ENCODE results near the gene KNDC1. TPM values are rescaled to one million over a fixed set of nuclear protein-coding genes. Genes with fewer than 3 reads are reported as not detected.

The KNDC1 gene
- polyA plus RNA-seq, 4 donors = 0.37 to 18.6 TPM; not detected in 2

- Histone ChIP-seq H3K36me3 (ENCODE audit: control insufficient read depth in 3 of 3, insufficient read depth in 2 of 3, low read depth in 1 of 3, low read length in 3 of 3) (peaks cover 0 to 27% (median 0%) of the 10 kb centered on the region in 3 donors), H3K27me3 (ENCODE audit: control insufficient read depth in 3 of 3, insufficient read depth in 3 of 3, low read length in 3 of 3) (no peaks in the 10 kb centered on the region), H3K27ac (ENCODE audit: low read depth in 1 of 3, low read length in 2 of 3) (no peak overlapping the region), H3K4me3 (ENCODE audit: low read depth in 1 of 3, low read length in 3 of 3) (no peak overlapping the region), H3K4me1 (ENCODE audit: control insufficient read depth in 3 of 3, insufficient read depth in 2 of 3, low read depth in 1 of 3, low read length in 2 of 3) (peaks cover 0 to 3% (median 3%) of the 10 kb centered on the region in 3 donors), H3K9me3 (ENCODE audit: control insufficient read depth in 2 of 2, insufficient read depth in 1 of 2, low read depth in 1 of 2, low read length in 1 of 2) (no peaks in the 10 kb centered on the region)
- DNase-seq (no peak), FAIRE-seq (no peak)
- WGBS, 3 donors = 93 to 94% (median 93%) methylated on average over 22 of the region's 22 CpGs
Observed at GRCh38 chr10:133268532-133268931, 108.5 kb downstream of the KNDC1 start.

GRCh38 chr10:133269367-133269766, 109.3 kb downstream of the KNDC1 start:
- Histone ChIP-seq H3K9me3 (ENCODE audit: control insufficient read depth in 2 of 2, insufficient read depth in 1 of 2, low read depth in 1 of 2, low read length in 1 of 2) (no peaks in the 10 kb centered on the region), H3K4me1 (ENCODE audit: control insufficient read depth in 3 of 3, insufficient read depth in 2 of 3, low read depth in 1 of 3, low read length in 2 of 3) (peaks cover 0 to under 1% (median 0%) of the 10 kb centered on the region in 3 donors), H3K36me3 (ENCODE audit: control insufficient read depth in 3 of 3, insufficient read depth in 2 of 3, low read depth in 1 of 3, low read length in 3 of 3) (peaks cover 0 to 27% (median 0%) of the 10 kb centered on the region in 3 donors), H3K27me3 (ENCODE audit: control insufficient read depth in 3 of 3, insufficient read depth in 3 of 3, low read length in 3 of 3) (no peaks in the 10 kb centered on the region), H3K27ac (ENCODE audit: low read depth in 1 of 3, low read length in 2 of 3) (no peak overlapping the region), H3K4me3 (ENCODE audit: low read depth in 1 of 3, low read length in 3 of 3) (no peak overlapping the region)
- no peak for DNase-seq
- 68 to 88% (median 86%) methylated on average over 20 to 26 of the region's 26 CpGs for WGBS, 3 donors
- FAIRE-seq = no peak

- FAIRE-seq = no peak
Observed at GRCh38 chr10:133270204-133270603, 110.2 kb downstream of the KNDC1 start.

GRCh38 chr10:133270773-133271297, 110.8 kb downstream of the KNDC1 start:
- H3K27me3 ChIP-seq (ENCODE audit: control insufficient read depth in 3 of 3, insufficient read depth in 3 of 3, low read length in 3 of 3) = peaks cover 0 to 11% (median 3%) of the 10 kb centered on the region in 3 donors
- H3K4me3 ChIP-seq (ENCODE audit: low read depth in 1 of 3, low read length in 3 of 3) = no peak overlapping the region
- H3K36me3 ChIP-seq (ENCODE audit: control insufficient read depth in 3 of 3, insufficient read depth in 2 of 3, low read depth in 1 of 3, low read length in 3 of 3) = peaks cover 0 to 27% (median 0%) of the 10 kb centered on the region in 3 donors
- DNase-seq = no peak
- H3K4me1 ChIP-seq (ENCODE audit: control insufficient read depth in 3 of 3, insufficient read depth in 2 of 3, low read depth in 1 of 3, low read length in 2 of 3) = peaks cover 0 to 14% (median 0%) of the 10 kb centered on the region in 3 donors
- 86 to 94% (median 89%) methylated on average over 16 to 19 of the region's 19 CpGs for WGBS, 3 donors
- FAIRE-seq = no peak
- no peak overlapping the region for H3K27ac ChIP-seq (ENCODE audit: low read depth in 1 of 3, low read length in 2 of 3)
- no peaks in the 10 kb centered on the region for H3K9me3 ChIP-seq (ENCODE audit: control insufficient read depth in 2 of 2, insufficient read depth in 1 of 2, low read depth in 1 of 2, low read length in 1 of 2)

More at GRCh38 chr10:133270204-133270603, 110.2 kb downstream of the KNDC1 start:
- DNase-seq = no peak
- no peak overlapping the region for H3K27ac ChIP-seq (ENCODE audit: low read depth in 1 of 3, low read length in 2 of 3)
- WGBS, 3 donors = 80 to 91% (median 85%) methylated on average over 20 of the region's 20 CpGs
- H3K4me1 ChIP-seq (ENCODE audit: control insufficient read depth in 3 of 3, insufficient read depth in 2 of 3, low read depth in 1 of 3, low read length in 2 of 3) = peaks cover 0 to 8% (median 0%) of the 10 kb centered on the region in 3 donors
- no peaks in the 10 kb centered on the region for H3K9me3 ChIP-seq (ENCODE audit: control insufficient read depth in 2 of 2, insufficient read depth in 1 of 2, low read depth in 1 of 2, low read length in 1 of 2)
- H3K36me3 ChIP-seq (ENCODE audit: control insufficient read depth in 3 of 3, insufficient read depth in 2 of 3, low read depth in 1 of 3, low read length in 3 of 3) = peaks cover 0 to 27% (median 0%) of the 10 kb centered on the region in 3 donors
- H3K27me3 ChIP-seq (ENCODE audit: control insufficient read depth in 3 of 3, insufficient read depth in 3 of 3, low read length in 3 of 3) = peaks cover 0 to 5% (median 3%) of the 10 kb centered on the region in 3 donors
- H3K4me3 ChIP-seq (ENCODE audit: low read depth in 1 of 3, low read length in 3 of 3) = no peak overlapping the region

- H3K9me3 ChIP-seq (ENCODE audit: control insufficient read depth in 2 of 2, insufficient read depth in 1 of 2, low read depth in 1 of 2, low read length in 1 of 2) = no peaks in the 10 kb centered on the region
- peaks cover 0 to 17% (median 4%) of the 10 kb centered on the region in 3 donors for H3K27me3 ChIP-seq (ENCODE audit: control insufficient read depth in 3 of 3, insufficient read depth in 3 of 3, low read length in 3 of 3)
- DNase-seq (no peak), FAIRE-seq (no peak)
- H3K4me3 ChIP-seq (ENCODE audit: low read depth in 1 of 3, low read length in 3 of 3) = no peak overlapping the region
- H3K36me3 ChIP-seq (ENCODE audit: control insufficient read depth in 3 of 3, insufficient read depth in 2 of 3, low read depth in 1 of 3, low read length in 3 of 3) = peaks cover 0 to 27% (median 0%) of the 10 kb centered on the region in 3 donors
- WGBS, 3 donors = 76 to 85% (median 85%) methylated on average over 28 to 35 of the region's 35 CpGs
- no peak overlapping the region for H3K27ac ChIP-seq (ENCODE audit: low read depth in 1 of 3, low read length in 2 of 3)
- peaks cover 0 to 14% (median 0%) of the 10 kb centered on the region in 3 donors for H3K4me1 ChIP-seq (ENCODE audit: control insufficient read depth in 3 of 3, insufficient read depth in 2 of 3, low read depth in 1 of 3, low read length in 2 of 3)
Observed at GRCh38 chr10:133271521-133272300, 111.7 kb downstream of the KNDC1 start.

GRCh38 chr10:133272301-133272963, 112.4 kb downstream of the KNDC1 start:
- Histone ChIP-seq H3K4me1 (ENCODE audit: control insufficient read depth in 3 of 3, insufficient read depth in 2 of 3, low read depth in 1 of 3, low read length in 2 of 3) (peaks cover 0 to 20% (median 2%) of the 10 kb centered on the region in 3 donors), H3K4me3 (ENCODE audit: low read depth in 1 of 3, low read length in 3 of 3) (no peak overlapping the region), H3K36me3 (ENCODE audit: control insufficient read depth in 3 of 3, insufficient read depth in 2 of 3, low read depth in 1 of 3, low read length in 3 of 3) (peaks cover 0 to 27% (median 0%) of the 10 kb centered on the region in 3 donors), H3K9me3 (ENCODE audit: control insufficient read depth in 2 of 2, insufficient read depth in 1 of 2, low read depth in 1 of 2, low read length in 1 of 2) (no peaks in the 10 kb centered on the region), H3K27ac (ENCODE audit: low read depth in 1 of 3, low read length in 2 of 3) (no peak overlapping the region), H3K27me3 (ENCODE audit: control insufficient read depth in 3 of 3, insufficient read depth in 3 of 3, low read length in 3 of 3) (peaks cover 0 to 17% (median 4%) of the 10 kb centered on the region in 3 donors)
- DNase-seq (no peak), FAIRE-seq (no peak)
- 53 to 85% (median 72%) methylated on average over 18 to 29 of the region's 29 CpGs for WGBS, 3 donors

- DNase-seq (no peak), FAIRE-seq (no peak)
- no peaks in the 10 kb centered on the region for H3K9me3 ChIP-seq (ENCODE audit: control insufficient read depth in 2 of 2, insufficient read depth in 1 of 2, low read depth in 1 of 2, low read length in 1 of 2)
- no peak overlapping the region for H3K27ac ChIP-seq (ENCODE audit: low read depth in 1 of 3, low read length in 2 of 3)
- WGBS, 3 donors = 89 to 92% (median 91%) methylated on average over 25 of the region's 25 CpGs
- H3K27me3 ChIP-seq (ENCODE audit: control insufficient read depth in 3 of 3, insufficient read depth in 3 of 3, low read length in 3 of 3) = peaks cover 0 to 17% (median 4%) of the 10 kb centered on the region in 3 donors
- H3K4me1 ChIP-seq (ENCODE audit: control insufficient read depth in 3 of 3, insufficient read depth in 2 of 3, low read depth in 1 of 3, low read length in 2 of 3) = peaks cover 0 to 26% (median 2%) of the 10 kb centered on the region in 3 donors
- H3K4me3 ChIP-seq (ENCODE audit: low read depth in 1 of 3, low read length in 3 of 3) = no peak overlapping the region
- H3K36me3 ChIP-seq (ENCODE audit: control insufficient read depth in 3 of 3, insufficient read depth in 2 of 3, low read depth in 1 of 3, low read length in 3 of 3) = peaks cover 0 to 27% (median 0%) of the 10 kb centered on the region in 3 donors
Observed at GRCh38 chr10:133272964-133273420, 113.0 kb downstream of the KNDC1 start.

GRCh38 chr10:133273534-133274143, 113.6 kb downstream of the KNDC1 start:
- WGBS, 3 donors = 30 to 78% (median 39%) methylated on average over 26 to 28 of the region's 28 CpGs
- peaks cover 0 to 29% (median 0%) of the 10 kb centered on the region in 3 donors for H3K36me3 ChIP-seq (ENCODE audit: control insufficient read depth in 3 of 3, insufficient read depth in 2 of 3, low read depth in 1 of 3, low read length in 3 of 3)
- H3K4me1 ChIP-seq (ENCODE audit: control insufficient read depth in 3 of 3, insufficient read depth in 2 of 3, low read depth in 1 of 3, low read length in 2 of 3) = peaks cover 0 to 32% (median 2%) of the 10 kb centered on the region in 3 donors
- no peak overlapping the region for H3K4me3 ChIP-seq (ENCODE audit: low read depth in 1 of 3, low read length in 3 of 3)
- peaks cover 0 to 17% (median 4%) of the 10 kb centered on the region in 3 donors for H3K27me3 ChIP-seq (ENCODE audit: control insufficient read depth in 3 of 3, insufficient read depth in 3 of 3, low read length in 3 of 3)
- FAIRE-seq (no peak), DNase-seq (no peak)
- H3K9me3 ChIP-seq (ENCODE audit: control insufficient read depth in 2 of 2, insufficient read depth in 1 of 2, low read depth in 1 of 2, low read length in 1 of 2) = no peaks in the 10 kb centered on the region
- H3K27ac ChIP-seq (ENCODE audit: low read depth in 1 of 3, low read length in 2 of 3) = no peak overlapping the region

All from small intestine (tissue), 7 donors.